ENCODE results near the gene CCER1.

CCER1 gene

DNA sequence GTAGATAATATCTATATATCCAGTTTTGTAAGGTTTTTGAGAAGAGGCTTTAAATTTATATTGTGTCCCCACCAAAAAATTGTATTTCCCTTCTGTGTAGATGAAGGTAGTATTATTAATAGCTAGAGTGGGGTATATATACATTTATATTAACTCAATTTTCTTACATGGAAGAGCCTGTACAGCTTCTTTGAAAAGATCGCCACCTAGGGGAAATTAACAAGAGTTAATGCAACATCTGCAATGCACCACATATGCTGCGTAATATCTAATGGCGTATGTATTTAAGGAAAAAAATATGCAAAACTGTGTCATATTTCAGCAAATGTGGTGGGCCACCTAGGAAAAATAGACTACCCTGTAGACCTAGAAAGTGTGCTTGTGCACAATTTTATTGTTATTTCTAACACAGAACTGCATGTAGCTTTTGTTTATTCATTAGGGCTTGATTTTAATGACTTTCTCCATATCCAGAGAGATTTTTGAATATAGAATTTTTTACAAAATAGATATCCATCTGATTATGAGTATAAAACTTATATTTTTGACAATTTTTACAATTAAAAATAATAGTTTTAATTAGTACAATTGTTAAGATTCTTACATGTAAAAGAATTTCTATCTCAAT is 14.0 kb downstream of the CCER1 start:
- FAIRE-seq (peak; percentile 17), DNase-seq (ENCODE audit: insufficient read length) (no peak)
- TF ChIP-seq POLR2AphosphoS5 (IDR thresholded peaks at IDR 0.05; ENCODE audit: low read depth, low read length) (no peak), POLR2A (IDR thresholded peaks at IDR 0.05; ENCODE audit: low read depth, low read length) (no peak), TAF1 (IDR thresholded peaks at IDR 0.05; ENCODE audit: borderline replicate concordance, low read depth, low read length) (no peak)

DNA sequence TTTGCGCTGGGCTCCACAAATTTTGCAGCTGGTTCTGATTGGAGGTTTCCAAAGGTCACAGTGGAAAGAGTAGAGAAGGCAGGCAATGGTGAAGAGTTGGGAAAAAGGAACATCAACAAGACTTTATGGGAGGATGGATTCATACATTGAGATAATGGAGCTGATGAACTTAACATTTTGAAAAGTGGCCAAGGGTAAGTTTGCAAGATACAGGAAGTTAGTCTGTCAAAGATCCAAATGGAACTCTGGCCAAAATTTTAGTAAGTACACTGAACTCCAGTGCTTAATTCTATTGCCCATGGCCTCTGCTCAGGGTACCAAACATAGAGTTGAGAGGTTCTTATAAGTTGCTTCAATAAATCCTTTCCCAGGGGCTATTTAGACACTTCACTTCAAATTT is 15.6 kb downstream of the CCER1 start:
- no peak for TF ChIP-seq TAF1 (IDR thresholded peaks at IDR 0.05; ENCODE audit: borderline replicate concordance, low read depth, low read length)
- TF ChIP-seq POLR2AphosphoS5 (IDR thresholded peaks at IDR 0.05; ENCODE audit: low read depth, low read length) = no peak
- no peak for TF ChIP-seq POLR2A (IDR thresholded peaks at IDR 0.05; ENCODE audit: low read depth, low read length)
- DNase-seq (ENCODE audit: insufficient read length) (no peak), FAIRE-seq (no peak)

DNA sequence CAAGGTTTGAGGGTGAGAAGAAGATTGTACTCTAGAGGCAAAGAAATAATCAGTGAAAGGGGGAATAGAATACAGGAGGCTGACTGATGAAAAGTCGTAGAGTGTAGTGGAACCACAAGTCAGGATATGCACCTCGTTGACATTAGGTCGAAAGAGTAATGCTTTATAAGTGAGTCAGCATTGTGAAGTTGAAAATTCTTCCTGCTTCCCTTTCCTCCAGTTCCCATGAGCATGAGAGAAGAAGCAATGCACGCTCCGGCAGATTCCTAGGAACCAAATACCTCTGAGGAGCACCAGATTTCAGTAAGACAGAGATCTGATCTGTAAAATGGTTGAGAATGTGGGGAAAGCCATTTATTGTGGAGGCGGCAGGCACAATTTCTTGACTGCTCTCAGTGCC is 16.5 kb downstream of the CCER1 start:
- no peak for DNase-seq (ENCODE audit: insufficient read length)
- no peak for FAIRE-seq
- no peak for TF ChIP-seq POLR2A (IDR thresholded peaks at IDR 0.05; ENCODE audit: low read depth, low read length)
- TF ChIP-seq POLR2AphosphoS5 (IDR thresholded peaks at IDR 0.05; ENCODE audit: low read depth, low read length) = no peak
- TF ChIP-seq TAF1 (IDR thresholded peaks at IDR 0.05; ENCODE audit: borderline replicate concordance, low read depth, low read length) = no peak

DNA sequence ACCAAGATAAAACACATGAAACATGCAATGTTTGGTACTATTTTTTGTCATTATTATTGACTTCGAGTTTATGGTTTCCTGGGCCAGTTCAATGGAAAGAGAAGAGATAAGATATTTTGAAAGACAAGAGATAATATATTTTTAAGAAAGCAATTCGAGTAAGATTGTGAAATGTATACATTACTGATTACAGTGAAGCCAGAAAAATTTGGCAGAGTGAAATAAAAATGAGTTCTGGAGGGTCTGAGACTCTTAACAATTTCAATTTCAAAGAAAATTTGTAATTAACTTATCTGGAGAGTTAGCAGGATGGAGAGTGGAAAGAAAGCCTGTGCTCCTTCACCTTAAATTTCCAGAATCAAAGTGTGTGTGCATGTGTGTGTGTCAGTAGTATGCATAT is 17.3 kb downstream of the CCER1 start:
- no peak for DNase-seq (ENCODE audit: insufficient read length)
- no peak for FAIRE-seq
- TF ChIP-seq POLR2AphosphoS5 (IDR thresholded peaks at IDR 0.05; ENCODE audit: low read depth, low read length) = no peak
- TF ChIP-seq POLR2A (IDR thresholded peaks at IDR 0.05; ENCODE audit: low read depth, low read length) = no peak
- TF ChIP-seq TAF1 (IDR thresholded peaks at IDR 0.05; ENCODE audit: borderline replicate concordance, low read depth, low read length) = no peak

DNA sequence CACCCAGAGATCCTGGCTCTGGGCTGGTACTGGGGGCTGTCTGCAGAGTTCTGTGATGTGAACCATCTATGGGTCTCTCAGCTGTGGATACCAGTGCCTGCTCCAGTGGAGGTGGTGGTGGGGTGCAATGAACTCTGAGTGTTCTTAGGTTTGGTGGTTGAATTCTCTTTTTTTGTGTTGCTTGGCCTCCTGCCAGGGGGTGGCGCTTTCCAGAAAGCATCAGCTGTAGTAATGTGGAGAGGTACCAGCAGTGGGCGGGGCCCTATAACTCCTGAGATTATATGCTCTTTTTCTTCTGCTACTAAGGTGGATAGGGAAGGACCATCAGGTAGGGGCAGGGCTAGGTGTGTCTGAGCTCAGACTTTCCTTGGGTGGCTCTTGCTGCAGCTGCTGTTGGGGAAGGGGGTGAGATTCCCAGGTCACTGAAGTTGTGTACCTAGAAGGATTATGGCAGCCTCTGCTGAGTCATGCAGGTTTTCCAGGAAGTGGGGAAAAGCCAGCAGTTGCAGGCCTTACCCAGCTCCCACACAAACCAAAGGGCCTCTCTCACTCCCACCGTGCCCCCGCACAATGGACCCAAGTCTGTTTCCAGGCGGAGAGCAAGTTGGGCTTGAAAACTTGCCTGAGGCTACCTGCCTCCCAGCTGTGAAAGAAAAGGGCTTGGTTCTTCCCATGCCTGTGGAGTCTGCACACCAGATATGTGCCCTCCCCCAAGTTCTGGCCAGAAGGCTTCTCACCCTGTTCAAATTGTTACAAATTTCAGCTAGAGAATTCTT is 18.6 kb downstream of the CCER1 start:
- FAIRE-seq (no peak), DNase-seq (ENCODE audit: insufficient read length) (no peak)
- TF ChIP-seq TAF1 (IDR thresholded peaks at IDR 0.05; ENCODE audit: borderline replicate concordance, low read depth, low read length) = no peak
- no peak for TF ChIP-seq POLR2AphosphoS5 (IDR thresholded peaks at IDR 0.05; ENCODE audit: low read depth, low read length)
- no peak for TF ChIP-seq POLR2A (IDR thresholded peaks at IDR 0.05; ENCODE audit: low read depth, low read length)

DNA sequence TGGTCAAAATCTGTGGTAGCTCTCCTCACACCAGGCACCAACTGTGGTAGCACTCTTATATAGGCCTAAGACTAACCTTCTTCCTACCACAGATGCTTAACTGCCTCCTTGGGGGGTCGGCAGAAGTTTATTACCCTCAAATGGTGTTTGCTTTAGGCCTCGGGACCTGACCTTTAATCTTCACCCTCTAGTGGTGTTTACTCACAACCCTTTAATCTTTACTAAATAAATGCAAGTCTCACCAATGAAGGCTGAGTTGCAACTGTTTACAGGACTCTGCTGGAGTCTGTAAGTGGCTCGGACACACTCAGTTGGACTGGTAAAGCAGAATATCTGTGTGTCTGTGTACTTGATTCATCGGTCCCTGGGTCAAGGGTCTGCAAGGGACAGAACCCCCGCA is 29.4 kb downstream of the CCER1 start:
- TF ChIP-seq TAF1 (IDR thresholded peaks at IDR 0.05; ENCODE audit: borderline replicate concordance, low read depth, low read length) (no peak), POLR2A (IDR thresholded peaks at IDR 0.05; ENCODE audit: low read depth, low read length) (no peak), POLR2AphosphoS5 (IDR thresholded peaks at IDR 0.05; ENCODE audit: low read depth, low read length) (no peak)
- DNase-seq (ENCODE audit: insufficient read length) (no peak), FAIRE-seq (no peak)

DNA sequence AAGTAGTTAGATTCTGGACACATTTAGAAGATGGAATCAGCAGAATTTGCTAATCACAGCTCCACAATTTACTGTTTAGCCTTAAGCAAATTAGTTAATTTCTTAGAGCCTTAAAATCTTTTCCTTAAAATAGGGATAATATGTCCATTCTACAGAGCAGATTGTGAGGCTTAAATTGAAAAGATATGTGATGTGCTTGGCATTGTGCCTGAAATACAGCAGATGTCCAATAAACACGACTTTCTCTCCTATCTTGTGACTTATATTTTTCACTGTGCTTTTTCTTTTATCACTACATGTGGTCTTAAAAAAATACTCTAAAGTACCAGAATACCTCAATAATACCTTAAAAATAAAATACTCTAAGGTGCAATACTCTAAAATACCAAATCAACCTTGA is 30.6 kb downstream of the CCER1 start:
- DNase-seq (ENCODE audit: insufficient read length) = no peak
- TF ChIP-seq TAF1 (IDR thresholded peaks at IDR 0.05; ENCODE audit: borderline replicate concordance, low read depth, low read length) (no peak), POLR2A (IDR thresholded peaks at IDR 0.05; ENCODE audit: low read depth, low read length) (no peak), POLR2AphosphoS5 (IDR thresholded peaks at IDR 0.05; ENCODE audit: low read depth, low read length) (no peak)
- FAIRE-seq = no peak

DNA sequence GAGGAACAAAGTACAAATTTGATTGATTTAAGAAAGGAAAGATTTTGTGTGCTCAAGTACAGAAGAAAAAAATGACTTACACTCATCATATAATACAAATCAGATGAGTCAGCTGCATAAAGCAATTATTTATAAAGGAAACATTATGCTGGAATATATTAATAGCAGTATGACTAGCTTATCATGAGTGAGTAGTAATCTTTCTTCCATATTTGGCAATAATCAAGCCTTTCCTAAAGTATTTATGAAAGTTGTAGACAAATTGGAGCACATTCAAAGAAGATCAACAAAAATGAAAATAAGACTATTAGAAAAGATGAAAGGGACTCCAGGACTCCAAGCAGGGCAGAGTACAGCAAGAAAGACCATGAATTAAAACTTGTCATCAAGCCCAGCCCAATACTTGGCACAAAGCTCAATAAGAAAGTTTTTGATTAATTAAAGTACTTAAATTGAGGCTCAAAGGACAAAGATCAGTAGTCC is 32.8 kb downstream of the CCER1 start:
- DNase-seq (ENCODE audit: insufficient read length) (no peak), FAIRE-seq (no peak)
- TF ChIP-seq POLR2A (IDR thresholded peaks at IDR 0.05; ENCODE audit: low read depth, low read length) = no peak
- no peak for TF ChIP-seq POLR2AphosphoS5 (IDR thresholded peaks at IDR 0.05; ENCODE audit: low read depth, low read length)
- TF ChIP-seq TAF1 (IDR thresholded peaks at IDR 0.05; ENCODE audit: borderline replicate concordance, low read depth, low read length) = no peak

DNA sequence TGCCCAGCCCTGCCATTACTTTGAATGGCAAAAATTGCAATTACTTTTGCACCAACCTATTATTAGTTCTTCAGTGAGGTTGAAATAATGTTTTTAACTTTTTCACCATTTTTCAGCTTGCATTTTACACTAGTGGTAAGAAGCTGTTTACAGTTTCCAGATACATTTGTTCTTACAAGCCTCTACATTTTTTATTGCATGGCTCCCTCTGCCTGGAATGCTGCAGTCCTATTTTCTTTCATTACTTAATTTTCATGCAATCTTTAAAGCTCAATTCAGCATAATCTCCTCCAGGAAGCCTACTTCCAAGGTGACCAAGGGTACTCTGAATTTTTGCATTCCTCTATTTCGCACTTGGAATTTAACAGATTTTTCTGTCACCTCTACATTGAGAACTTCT is 33.4 kb downstream of the CCER1 start:
- no peak for FAIRE-seq

DNA sequence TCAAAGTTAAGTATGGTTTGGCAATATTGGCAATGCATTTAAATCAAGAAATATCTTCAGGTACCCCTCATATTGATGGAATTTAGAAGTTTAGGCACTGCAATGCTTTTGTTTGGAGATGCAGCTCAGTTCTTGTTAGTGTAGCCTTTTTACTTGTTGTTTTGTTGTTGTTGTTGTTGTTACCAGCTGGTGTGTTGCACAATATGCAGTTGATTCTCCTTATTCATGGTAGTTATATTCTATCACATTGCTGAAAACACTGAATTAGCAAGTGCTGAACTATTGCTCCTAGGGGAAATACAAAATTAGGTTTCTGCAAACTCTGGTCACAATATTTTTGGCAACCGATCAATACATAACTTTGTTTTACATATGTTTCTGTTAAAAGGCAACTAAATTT is 34.8 kb downstream of the CCER1 start:
- no peak for DNase-seq (ENCODE audit: insufficient read length)
- FAIRE-seq = no peak
- TF ChIP-seq TAF1 (IDR thresholded peaks at IDR 0.05; ENCODE audit: borderline replicate concordance, low read depth, low read length) = no peak
- no peak for TF ChIP-seq POLR2AphosphoS5 (IDR thresholded peaks at IDR 0.05; ENCODE audit: low read depth, low read length)
- no peak for TF ChIP-seq POLR2A (IDR thresholded peaks at IDR 0.05; ENCODE audit: low read depth, low read length)

More for the DNA sequence above, 33.4 kb downstream of the CCER1 start:
- no peak for DNase-seq (ENCODE audit: insufficient read length)
- TF ChIP-seq TAF1 (IDR thresholded peaks at IDR 0.05; ENCODE audit: borderline replicate concordance, low read depth, low read length) (no peak), POLR2AphosphoS5 (IDR thresholded peaks at IDR 0.05; ENCODE audit: low read depth, low read length) (no peak), POLR2A (IDR thresholded peaks at IDR 0.05; ENCODE audit: low read depth, low read length) (no peak)

DNA sequence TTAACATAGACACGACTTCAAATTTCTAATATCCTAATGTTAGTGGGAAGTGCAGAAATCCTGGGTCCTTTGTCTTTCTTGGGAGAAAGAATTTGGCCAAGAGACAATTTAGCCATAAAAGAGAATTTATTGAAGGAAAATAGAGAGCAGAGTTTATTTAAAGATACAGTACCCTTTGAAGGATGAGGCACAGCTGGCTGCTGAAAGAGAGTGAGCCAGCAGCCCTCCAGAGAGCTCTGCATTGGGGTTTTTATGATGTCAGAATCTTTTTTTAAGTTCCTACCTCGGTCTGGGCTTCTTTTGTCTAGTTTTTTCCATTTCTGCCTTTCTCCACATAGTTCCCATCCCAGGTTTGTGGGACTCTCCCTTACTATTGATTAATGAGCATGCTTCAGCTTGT is 37.5 kb downstream of the CCER1 start:
- no peak for DNase-seq (ENCODE audit: insufficient read length)
- FAIRE-seq = no peak
- TF ChIP-seq TAF1 (IDR thresholded peaks at IDR 0.05; ENCODE audit: borderline replicate concordance, low read depth, low read length) (no peak), POLR2AphosphoS5 (IDR thresholded peaks at IDR 0.05; ENCODE audit: low read depth, low read length) (no peak), POLR2A (IDR thresholded peaks at IDR 0.05; ENCODE audit: low read depth, low read length) (no peak)

DNA sequence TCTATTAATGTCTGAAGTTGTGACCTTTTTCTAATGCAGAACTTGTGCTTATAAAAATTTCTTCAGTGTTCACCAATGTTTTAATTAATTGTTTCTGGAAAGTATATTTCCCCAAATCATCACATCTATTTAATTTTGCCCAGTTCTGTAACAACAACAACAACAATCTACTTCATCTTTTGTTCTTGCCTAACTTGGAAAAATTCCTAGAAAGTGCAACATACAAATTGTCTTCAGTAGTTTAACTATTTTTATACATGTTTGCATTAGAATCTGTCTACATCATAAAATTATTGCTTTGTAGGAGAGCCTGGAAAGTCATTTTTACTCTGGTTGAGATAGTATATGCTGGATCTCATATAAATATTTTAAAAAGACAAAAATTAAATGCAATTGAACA is 38.5 kb downstream of the CCER1 start:
- FAIRE-seq = no peak
- DNase-seq (ENCODE audit: insufficient read length) = no peak
- TF ChIP-seq POLR2AphosphoS5 (IDR thresholded peaks at IDR 0.05; ENCODE audit: low read depth, low read length) (no peak), TAF1 (IDR thresholded peaks at IDR 0.05; ENCODE audit: borderline replicate concordance, low read depth, low read length) (no peak), POLR2A (IDR thresholded peaks at IDR 0.05; ENCODE audit: low read depth, low read length) (no peak)

Measured in GM12892 (cell line).